Erythroblast (primary cell): Measurements from ENCODE around the gene FBN3.

Experiments
- GATA1 ChIP-seq: IDR thresholded peaks from 2 replicates; pipeline ENCODE4 v1.6.1; 2011; ENCODE audit warnings: low read depth, mild to moderate bottlenecking, control low read depth, low read length, moderate library complexity
- POLR2A ChIP-seq: IDR thresholded peaks from 2 replicates; pipeline ENCODE4 v1.6.1; 2011; ENCODE audit warnings: mild to moderate bottlenecking, low read length

DNA sequence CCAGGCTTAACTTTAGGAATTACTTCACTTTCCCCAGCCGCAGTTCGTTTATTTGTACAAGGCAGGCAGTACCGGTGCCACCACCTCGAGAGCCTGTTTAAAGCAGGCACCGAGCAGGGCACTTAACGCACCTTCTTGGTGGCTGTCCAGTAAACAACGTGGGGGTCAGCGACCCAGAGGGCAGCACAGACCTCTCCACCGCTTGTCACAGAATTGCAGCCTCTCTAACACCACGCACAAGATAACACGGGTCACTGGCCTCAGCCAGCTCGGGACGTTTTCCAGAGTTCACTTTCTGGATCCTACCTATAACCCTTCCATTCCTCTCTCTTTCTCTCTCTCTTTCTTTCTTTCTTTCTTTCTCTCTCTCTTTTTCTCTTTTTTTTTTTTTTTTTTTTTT is 127.1 kb downstream of the FBN3 start:
- TF ChIP-seq POLR2A (no peak), GATA1 (no peak)
